Measurements from ENCODE around the gene ZNF319. TPM values are rescaled to one million over a fixed set of nuclear protein-coding genes. Genes with fewer than 3 reads are reported as not detected.
A peak's percentile ranks its signal among the peaks of the same experiment; 100 is the strongest.

The ZNF319 gene
- total and polyA plus RNA-seq, 2 donors from 2014 or later: 2.9 to 10.9 TPM

- no peak overlapping the region for H3K27ac ChIP-seq (ENCODE audit: low read depth in 2 of 2, low read length in 2 of 2)
- H3K27me3 ChIP-seq (ENCODE audit: control insufficient read depth, insufficient read depth, low read length): no peaks in the 10 kb centered on the region
- no peak for TF ChIP-seq CTCF (IDR thresholded peaks at IDR 0.05; ENCODE audit: borderline replicate concordance, extremely low read depth, insufficient read depth)
- H3K9ac ChIP-seq (ENCODE audit: low read length in 3 of 3): no peak overlapping the region
- no peaks in the 10 kb centered on the region for H3K4me1 ChIP-seq (ENCODE audit: control insufficient read depth in 2 of 3, insufficient read depth in 2 of 3, low read depth in 1 of 3, low read length in 3 of 3)
- FAIRE-seq (no peak), DNase-seq (no peak)
- no peaks in the 10 kb centered on the region for H3K9me3 ChIP-seq (ENCODE audit: control insufficient read depth in 2 of 3, insufficient read depth in 1 of 3, low read length in 3 of 3)
- intact Hi-C loops (cut with DNase I): no loop called here
- H3K4me3 ChIP-seq (ENCODE audit: low read length in 3 of 3): no peak overlapping the region
- H3K36me3 ChIP-seq (ENCODE audit: control insufficient read depth in 2 of 3, insufficient read depth in 3 of 3, low read length in 3 of 3): peaks cover 0 to 10% (median 0%) of the 10 kb centered on the region in 3 donors
These were observed 12.9 kb upstream of the ZNF319 start for GRCh38 chr16:58013201-58013956.

GRCh38 chr16:58012481-58012880 lies 12.0 kb upstream of the ZNF319 start:
- TF ChIP-seq CTCF (IDR thresholded peaks at IDR 0.05; ENCODE audit: borderline replicate concordance, extremely low read depth, insufficient read depth): no peak
- DNase-seq (peak in 1 of 5 donors; percentile 17), FAIRE-seq (no peak)
- H3K9ac ChIP-seq (ENCODE audit: low read length in 3 of 3): no peak overlapping the region
- no peaks in the 10 kb centered on the region for H3K9me3 ChIP-seq (ENCODE audit: control insufficient read depth in 2 of 3, insufficient read depth in 1 of 3, low read length in 3 of 3)
- H3K4me1 ChIP-seq (ENCODE audit: control insufficient read depth in 2 of 3, insufficient read depth in 2 of 3, low read depth in 1 of 3, low read length in 3 of 3): no peaks in the 10 kb centered on the region
- H3K36me3 ChIP-seq (ENCODE audit: control insufficient read depth in 2 of 3, insufficient read depth in 3 of 3, low read length in 3 of 3): peaks cover 0 to 10% (median 0%) of the 10 kb centered on the region in 3 donors
- H3K27me3 ChIP-seq (ENCODE audit: control insufficient read depth, insufficient read depth, low read length): no peaks in the 10 kb centered on the region
- intact Hi-C loops (cut with DNase I): no loop called here
- no peak overlapping the region for H3K27ac ChIP-seq (ENCODE audit: low read depth in 2 of 2, low read length in 2 of 2)
- no peak overlapping the region for H3K4me3 ChIP-seq (ENCODE audit: low read length in 3 of 3)

GRCh38 chr16:58011652-58012051 lies 11.2 kb upstream of the ZNF319 start:
- H3K9ac ChIP-seq (ENCODE audit: low read length in 3 of 3): no peak overlapping the region

More at GRCh38 chr16:58011652-58012051, 11.2 kb upstream of the ZNF319 start:
- no peak for TF ChIP-seq CTCF (IDR thresholded peaks at IDR 0.05; ENCODE audit: borderline replicate concordance, extremely low read depth, insufficient read depth)
- H3K9me3 ChIP-seq (ENCODE audit: control insufficient read depth in 2 of 3, insufficient read depth in 1 of 3, low read length in 3 of 3): no peaks in the 10 kb centered on the region
- intact Hi-C loops (cut with DNase I): no loop called here
- H3K4me1 ChIP-seq (ENCODE audit: control insufficient read depth in 2 of 3, insufficient read depth in 2 of 3, low read depth in 1 of 3, low read length in 3 of 3): no peaks in the 10 kb centered on the region
- DNase-seq (no peak), FAIRE-seq (no peak)
- no peak overlapping the region for H3K27ac ChIP-seq (ENCODE audit: low read depth in 2 of 2, low read length in 2 of 2)
- no peak overlapping the region for H3K4me3 ChIP-seq (ENCODE audit: low read length in 3 of 3)
- no peaks in the 10 kb centered on the region for H3K27me3 ChIP-seq (ENCODE audit: control insufficient read depth, insufficient read depth, low read length)
- peaks cover 0 to 10% (median 0%) of the 10 kb centered on the region in 3 donors for H3K36me3 ChIP-seq (ENCODE audit: control insufficient read depth in 2 of 3, insufficient read depth in 3 of 3, low read length in 3 of 3)
